ENCODE measurements around the gene EPM2A. TPM values are rescaled to one million over a fixed set of nuclear protein-coding genes. Genes with fewer than 3 reads are reported as not detected.

The EPM2A gene
- total RNA-seq, 2 experiments from 2014 or later = 34.9 to 39.2 TPM

- DNase-seq (ENCODE audit: low spot score) = no peak
- Histone ChIP-seq H3K4me2 (ENCODE audit: low read length) (no peak overlapping the region), H3K4me3 (ENCODE audit: low read depth, low read length, poor library complexity, severe bottlenecking) (no peak overlapping the region), H2AFZ (ENCODE audit: low read length) (no peak overlapping the region), H4K20me1 (ENCODE audit: insufficient read depth, low read length) (no peaks in the 10 kb centered on the region), H3K4me1 (ENCODE audit: insufficient read depth, low read length, poor library complexity, severe bottlenecking) (no peaks in the 10 kb centered on the region), H3K79me2 (ENCODE audit: insufficient read depth, low read depth, low read length) (no peaks in the 10 kb centered on the region), H3K36me3 (ENCODE audit: insufficient read depth, low read length) (no peaks in the 10 kb centered on the region), H3K27ac (ENCODE audit: low read depth, low read length, poor library complexity, severe bottlenecking) (no peak overlapping the region), H3K9me3 (ENCODE audit: low read length) (no peaks in the 10 kb centered on the region), H3K9me2 (ENCODE audit: insufficient read depth, low read length) (no peaks in the 10 kb centered on the region)
- CTCF ChIA-PET (ENCODE audit: unreplicated experiment) = no interaction called here
- BruUV-seq (replicated peaks) = no TSS peak
- POLR2A ChIA-PET = interaction anchor here (0.7 kb wide), 1 partner anchor 1581 kb away, joined by 4 read pairs; no protein-coding TSS in a partner anchor
- intact Hi-C loops (cut with micrococcal nuclease; ENCODE audit: unreplicated experiment) = no loop called here
- TF ChIP-seq CTCF (conservative IDR thresholded peaks at IDR 0.05; ENCODE audit: low read length) (no peak), EZH2phosphoT487 (IDR thresholded peaks at IDR 0.05; ENCODE audit: borderline replicate concordance, low read depth, low read length) (no peak)
Observed at GRCh38 chr6:145603991-145604390, 131.3 kb downstream of the EPM2A start.

GRCh38 chr6:145603424-145603833 lies 131.9 kb downstream of the EPM2A start:
- intact Hi-C loops (cut with micrococcal nuclease; ENCODE audit: unreplicated experiment) = no loop called here
- TF ChIP-seq CTCF (conservative IDR thresholded peaks at IDR 0.05; ENCODE audit: low read length) = no peak
- no peak for TF ChIP-seq EZH2phosphoT487 (IDR thresholded peaks at IDR 0.05; ENCODE audit: borderline replicate concordance, low read depth, low read length)
- no peak overlapping the region for H2AFZ ChIP-seq (ENCODE audit: low read length)
- no peak overlapping the region for H3K4me2 ChIP-seq (ENCODE audit: low read length)
- BruUV-seq (replicated peaks) = no TSS peak
- no peaks in the 10 kb centered on the region for H3K9me2 ChIP-seq (ENCODE audit: insufficient read depth, low read length)
- H3K4me1 ChIP-seq (ENCODE audit: insufficient read depth, low read length, poor library complexity, severe bottlenecking) = no peaks in the 10 kb centered on the region
- ChIA-PET CTCF (ENCODE audit: unreplicated experiment) (no interaction called here), POLR2A (no interaction called here)
- H4K20me1 ChIP-seq (ENCODE audit: insufficient read depth, low read length) = no peaks in the 10 kb centered on the region
- no peak overlapping the region for H3K27ac ChIP-seq (ENCODE audit: low read depth, low read length, poor library complexity, severe bottlenecking)
- H3K36me3 ChIP-seq (ENCODE audit: insufficient read depth, low read length) = no peaks in the 10 kb centered on the region
- no peaks in the 10 kb centered on the region for H3K79me2 ChIP-seq (ENCODE audit: insufficient read depth, low read depth, low read length)
- H3K9me3 ChIP-seq (ENCODE audit: low read length) = no peaks in the 10 kb centered on the region
- no peak for DNase-seq (ENCODE audit: low spot score)
- no peak overlapping the region for H3K4me3 ChIP-seq (ENCODE audit: low read depth, low read length, poor library complexity, severe bottlenecking)

- no peaks in the 10 kb centered on the region for H3K79me2 ChIP-seq (ENCODE audit: insufficient read depth, low read depth, low read length)
- DNase-seq (ENCODE audit: low spot score) = no peak
- no TSS peak for BruUV-seq (replicated peaks)
- no peaks in the 10 kb centered on the region for H3K9me2 ChIP-seq (ENCODE audit: insufficient read depth, low read length)
- no peaks in the 10 kb centered on the region for H3K36me3 ChIP-seq (ENCODE audit: insufficient read depth, low read length)
- POLR2A ChIA-PET = interaction anchor here (0.7 kb wide), 1 partner anchor 54 kb away, joined by 3 read pairs; no protein-coding TSS in a partner anchor
- no peak overlapping the region for H3K27ac ChIP-seq (ENCODE audit: low read depth, low read length, poor library complexity, severe bottlenecking)
- intact Hi-C loops (cut with micrococcal nuclease; ENCODE audit: unreplicated experiment) = no loop called here
- H3K9me3 ChIP-seq (ENCODE audit: low read length) = no peaks in the 10 kb centered on the region
- H4K20me1 ChIP-seq (ENCODE audit: insufficient read depth, low read length) = no peaks in the 10 kb centered on the region
- CTCF ChIA-PET (ENCODE audit: unreplicated experiment) = no interaction called here
- no peak overlapping the region for H3K4me3 ChIP-seq (ENCODE audit: low read depth, low read length, poor library complexity, severe bottlenecking)
- TF ChIP-seq CTCF (conservative IDR thresholded peaks at IDR 0.05; ENCODE audit: low read length) = no peak
- no peak for TF ChIP-seq EZH2phosphoT487 (IDR thresholded peaks at IDR 0.05; ENCODE audit: borderline replicate concordance, low read depth, low read length)
- no peak overlapping the region for H3K4me2 ChIP-seq (ENCODE audit: low read length)
- no peaks in the 10 kb centered on the region for H3K4me1 ChIP-seq (ENCODE audit: insufficient read depth, low read length, poor library complexity, severe bottlenecking)
- H2AFZ ChIP-seq (ENCODE audit: low read length) = no peak overlapping the region
Observed at GRCh38 chr6:145602726-145603326, 132.5 kb downstream of the EPM2A start.

Data from OCI-LY7 (cell line).